Measurements from ENCODE around the gene AUNIP. TPM values are rescaled to one million over a fixed set of nuclear protein-coding genes. Genes with fewer than 3 reads are reported as not detected.

AUNIP gene
- polyA plus RNA-seq, 2 of the 4 experiments (the other 2 are of a cell fraction) = 6.5 to 8.4 TPM

GRCh38 chr1:25792115-25792514 is 67.1 kb downstream of the AUNIP start:
- H3K27ac ChIP-seq = no peak overlapping the region
- no peak for ATAC-seq
- POLR2A ChIA-PET = no interaction called here
- no peaks in the 10 kb centered on the region for H3K9me3 ChIP-seq
- no peak overlapping the region for H3K4me3 ChIP-seq
- DNase-seq (ENCODE audit: low read depth in 1 of 2, low spot score in 1 of 2) = no peak
- H3K4me1 ChIP-seq = peaks cover 4% of the 10 kb centered on the region; the same call in 2 of the 3 replicates
- no peak for FAIRE-seq
- CTCF ChIA-PET = interaction anchor here (1.4 kb wide), 1 partner anchor 184 kb away, joined by 4 read pairs; no protein-coding TSS in a partner anchor
- TF ChIP-seq ATOH8 (CRISPR knock-in tag; IDR thresholded peaks at IDR 0.05; ENCODE audit: low read depth) = no peak
- no peak for TF ChIP-seq KDM1A (IDR thresholded peaks at IDR 0.05; ENCODE audit: low read depth)
- no peak for TF ChIP-seq EHF (CRISPR knock-in tag; IDR thresholded peaks at IDR 0.05)
- no peak for TF ChIP-seq PHF8 (IDR thresholded peaks at IDR 0.05; ENCODE audit: borderline replicate concordance, low read depth)
- TF ChIP-seq MAFK (IDR thresholded peaks at IDR 0.05; ENCODE audit: partially characterized antibody) = no peak
- no peak for TF ChIP-seq ZSCAN20 (CRISPR knock-in tag; IDR thresholded peaks at IDR 0.05)
- TF ChIP-seq PBX3 (IDR thresholded peaks at IDR 0.05) = no peak
- TF ChIP-seq BCL3 (IDR thresholded peaks at IDR 0.05) = no peak
- TF ChIP-seq MYC (IDR thresholded peaks at IDR 0.05; ENCODE audit: borderline replicate concordance, low read length) = no peak
- no peak for TF ChIP-seq POLR2AphosphoS2 (conservative IDR thresholded peaks at IDR 0.05; ENCODE audit: low read length)
- no peak for TF ChIP-seq HDAC2 (IDR thresholded peaks at IDR 0.05)
- TF ChIP-seq ZNF302 (CRISPR knock-in tag; IDR thresholded peaks at IDR 0.05) = no peak
- no peak for TF ChIP-seq ELK1 (IDR thresholded peaks at IDR 0.05; ENCODE audit: low read depth, low read length)
- 72% methylated on average over 4 of the region's 4 CpGs for WGBS (ENCODE audit: missing lambda C conversion rate)
- H3K4me2 ChIP-seq = no peak overlapping the region

- no peak overlapping the region for H3K4me3 ChIP-seq
- no peak overlapping the region for H3K4me2 ChIP-seq
- FAIRE-seq (no peak), ATAC-seq (no peak), DNase-seq (ENCODE audit: low read depth in 1 of 2, low spot score in 1 of 2) (no peak)
- 60% methylated on average over 6 of the region's 6 CpGs for WGBS (ENCODE audit: missing lambda C conversion rate)
- no peak for TF ChIP-seq HES2 (IDR thresholded peaks at IDR 0.05)
- CTCF ChIA-PET = interaction anchor here (0.7 to 0.9 kb wide), 2 partner anchors 20 to 56 kb away, joined by 3 read pairs; no protein-coding TSS in a partner anchor
- H3K27ac ChIP-seq = no peak overlapping the region
- POLR2A ChIA-PET = no interaction called here
- H3K9me3 ChIP-seq = no peaks in the 10 kb centered on the region
- H3K4me1 ChIP-seq = peaks cover 6% of the 10 kb centered on the region; the same call in 2 of the 3 replicates
Observed at GRCh38 chr1:25790472-25790871, 68.8 kb downstream of the AUNIP start.

- WGBS (ENCODE audit: missing lambda C conversion rate) = 90% methylated on average over 5 of the region's 5 CpGs
- ChIA-PET CTCF (interaction anchor here (1.1 to 2.3 kb wide), 6 partner anchors 8 to 247 kb away, joined by 3 to 6 read pairs (median 4); no protein-coding TSS in a partner anchor), POLR2A (no interaction called here)
- FAIRE-seq = no peak
- Histone ChIP-seq H3K4me3 (no peak overlapping the region), H3K27ac (no peak overlapping the region), H3K9me3 (no peaks in the 10 kb centered on the region), H3K4me2 (no peak overlapping the region), H3K4me1 (peaks cover 6% of the 10 kb centered on the region; the same call in 2 of the 3 replicates)
- no peak for DNase-seq (ENCODE audit: low read depth in 1 of 2, low spot score in 1 of 2)
- TF ChIP-seq RARB (CRISPR knock-in tag; IDR thresholded peaks at IDR 0.05) (no peak), EHMT2 (IDR thresholded peaks at IDR 0.05; ENCODE audit: low read depth) (no peak), CHD2 (IDR thresholded peaks at IDR 0.05; ENCODE audit: low read length, partially characterized antibody) (no peak), PBX3 (IDR thresholded peaks at IDR 0.05) (no peak), TFCP2L1 (CRISPR knock-in tag; IDR thresholded peaks at IDR 0.05) (no peak), FOXS1 (CRISPR knock-in tag; IDR thresholded peaks at IDR 0.05) (no peak), ZSCAN20 (CRISPR knock-in tag; IDR thresholded peaks at IDR 0.05) (no peak), HDAC2 (IDR thresholded peaks at IDR 0.05) (no peak), CHD4 (IDR thresholded peaks at IDR 0.05; ENCODE audit: borderline replicate concordance) (no peak), ZFP36 (IDR thresholded peaks at IDR 0.05; ENCODE audit: borderline replicate concordance, partially characterized antibody) (no peak), BCL3 (IDR thresholded peaks at IDR 0.05) (no peak), SREBF2 (IDR thresholded peaks at IDR 0.05) (no peak), JUNB (IDR thresholded peaks at IDR 0.05) (no peak), FOSL2 (IDR thresholded peaks at IDR 0.05) (no peak), FOSL2 (CRISPR knock-in tag; IDR thresholded peaks at IDR 0.05) (no peak), FOSB (CRISPR knock-in tag; IDR thresholded peaks at IDR 0.05) (no peak), KDM1A (IDR thresholded peaks at IDR 0.05; ENCODE audit: low read depth) (no peak), EP300 (IDR thresholded peaks at IDR 0.05) (no peak)
- ATAC-seq = no peak
Observed at GRCh38 chr1:25787760-25788166, 71.5 kb downstream of the AUNIP start.

All from A549 (cell line).